Measurements from ENCODE around the gene ZNF71.

DNA sequence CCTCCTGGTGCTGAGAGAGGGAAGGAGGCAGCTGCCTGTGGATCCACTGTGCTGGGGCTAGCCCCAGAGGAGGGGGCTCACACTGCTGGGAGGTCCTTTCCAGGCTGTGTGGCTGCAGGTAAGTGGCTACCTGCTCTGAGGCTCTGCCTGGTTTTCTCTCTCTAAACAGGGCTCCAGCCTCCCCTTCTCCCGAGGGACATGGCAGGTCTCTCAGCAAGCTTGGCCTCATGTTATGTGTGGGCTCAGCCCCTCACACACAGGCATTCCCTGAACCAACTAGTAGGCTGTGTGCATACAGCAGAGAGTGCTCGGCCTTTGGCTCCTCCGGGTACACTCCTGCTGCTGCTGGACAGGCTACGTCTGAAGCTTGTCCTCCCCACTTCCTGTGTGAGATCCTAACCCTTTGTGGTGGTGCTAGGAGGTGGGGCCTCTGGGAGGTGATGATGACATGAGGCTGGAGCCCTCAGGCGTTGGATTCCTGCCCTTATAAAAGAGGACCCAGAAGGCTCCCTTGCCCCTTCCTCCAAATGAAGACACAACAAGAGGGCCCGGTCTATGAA, 72.3 kb downstream of the ZNF71 start:
- TF ChIP-seq, protein P1, sequence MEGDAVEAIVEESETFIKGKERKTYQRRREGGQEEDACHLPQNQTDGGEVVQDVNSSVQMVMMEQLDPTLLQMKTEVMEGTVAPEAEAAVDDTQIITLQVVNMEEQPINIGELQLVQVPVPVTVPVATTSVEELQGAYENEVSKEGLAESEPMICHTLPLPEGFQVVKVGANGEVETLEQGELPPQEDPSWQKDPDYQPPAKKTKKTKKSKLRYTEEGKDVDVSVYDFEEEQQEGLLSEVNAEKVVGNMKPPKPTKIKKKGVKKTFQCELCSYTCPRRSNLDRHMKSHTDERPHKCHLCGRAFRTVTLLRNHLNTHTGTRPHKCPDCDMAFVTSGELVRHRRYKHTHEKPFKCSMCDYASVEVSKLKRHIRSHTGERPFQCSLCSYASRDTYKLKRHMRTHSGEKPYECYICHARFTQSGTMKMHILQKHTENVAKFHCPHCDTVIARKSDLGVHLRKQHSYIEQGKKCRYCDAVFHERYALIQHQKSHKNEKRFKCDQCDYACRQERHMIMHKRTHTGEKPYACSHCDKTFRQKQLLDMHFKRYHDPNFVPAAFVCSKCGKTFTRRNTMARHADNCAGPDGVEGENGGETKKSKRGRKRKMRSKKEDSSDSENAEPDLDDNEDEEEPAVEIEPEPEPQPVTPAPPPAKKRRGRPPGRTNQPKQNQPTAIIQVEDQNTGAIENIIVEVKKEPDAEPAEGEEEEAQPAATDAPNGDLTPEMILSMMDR (IDR thresholded peaks at IDR 0.05): no peak
- TF ChIP-seq POLR2AphosphoS5 (IDR thresholded peaks at IDR 0.05): no peak
